Neutrophil (primary cell): ENCODE results near the gene HAUS5.

Experiments used
- H3K27ac ChIP-seq: fragments of 200-600 bp; sonication (generic); 2 replicates; pipeline ENCODE4 v1.5.1; 2016; ENCODE audit warnings: mild to moderate bottlenecking, moderate library complexity
- H3K27me3 ChIP-seq: fragments of 200-600 bp; sonication (generic); 2 replicates; pipeline ENCODE4 v1.6.0; 2016; ENCODE audit warnings: mild to moderate bottlenecking
- H3K36me3 ChIP-seq: fragments of 200-600 bp; sonication (generic); 2 replicates; pipeline ENCODE4 v1.5.1; 2017
- H3K4me1 ChIP-seq, 2 experiments: fragments of 200-600 bp in 1 of 2; sonication (generic) in 1 of 2; 1 replicate in 1 of 2; 2 replicates in 1 of 2; pipeline versions ENCODE4 v1.5.1 to v1.6.1; 2013 to 2016; ENCODE audit warnings: low read depth in 1 of 2, low read length in 1 of 2, mild to moderate bottlenecking in 1 of 2, moderate library complexity in 1 of 2; ENCODE audit not compliant: control insufficient read depth in 1 of 2, insufficient read depth in 1 of 2
- H3K4me3 ChIP-seq, 2 experiments: fragments of 200-600 bp in 1 of 2; sonication (generic) in 1 of 2; 1 replicate in 1 of 2; 2 replicates in 1 of 2; pipeline ENCODE4 v1.5.1; 2013 to 2016; ENCODE audit warnings: low read depth in 1 of 2, low read length in 1 of 2, mild to moderate bottlenecking in 1 of 2, moderate library complexity in 1 of 2
- H3K9me3 ChIP-seq: fragments of 200-600 bp; sonication (generic); 2 replicates; pipeline ENCODE4 v1.5.1; 2016
- TF ChIP-seq, protein P1 (sequence below): fragments of 200-600 bp; sonication (generic); IDR thresholded peaks from 2 replicates; pipeline ENCODE4 v1.5.1; 2016; ENCODE audit warnings: antibody characterized with exemption

The HAUS5 gene

DNA sequence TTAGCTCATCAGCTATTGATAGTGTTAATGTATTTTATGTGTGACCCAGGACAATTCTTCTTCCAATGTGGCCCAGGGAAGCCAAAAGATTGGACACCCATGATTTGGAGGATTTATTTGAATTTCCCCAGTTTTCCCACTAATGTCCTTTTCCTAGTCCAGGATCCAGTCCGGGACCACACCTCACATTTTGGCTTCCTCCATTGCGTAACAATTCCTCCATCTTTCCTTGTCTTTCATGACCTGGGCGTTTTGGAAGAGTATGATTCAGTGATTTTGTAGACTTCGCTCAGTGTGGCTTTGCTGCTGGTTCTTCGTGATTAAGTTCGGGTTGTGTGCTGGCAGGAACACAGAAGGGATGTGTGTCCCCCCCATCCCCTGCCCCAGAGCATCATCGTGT is 45.8 kb upstream of the HAUS5 start:
- TF ChIP-seq, protein P1, sequence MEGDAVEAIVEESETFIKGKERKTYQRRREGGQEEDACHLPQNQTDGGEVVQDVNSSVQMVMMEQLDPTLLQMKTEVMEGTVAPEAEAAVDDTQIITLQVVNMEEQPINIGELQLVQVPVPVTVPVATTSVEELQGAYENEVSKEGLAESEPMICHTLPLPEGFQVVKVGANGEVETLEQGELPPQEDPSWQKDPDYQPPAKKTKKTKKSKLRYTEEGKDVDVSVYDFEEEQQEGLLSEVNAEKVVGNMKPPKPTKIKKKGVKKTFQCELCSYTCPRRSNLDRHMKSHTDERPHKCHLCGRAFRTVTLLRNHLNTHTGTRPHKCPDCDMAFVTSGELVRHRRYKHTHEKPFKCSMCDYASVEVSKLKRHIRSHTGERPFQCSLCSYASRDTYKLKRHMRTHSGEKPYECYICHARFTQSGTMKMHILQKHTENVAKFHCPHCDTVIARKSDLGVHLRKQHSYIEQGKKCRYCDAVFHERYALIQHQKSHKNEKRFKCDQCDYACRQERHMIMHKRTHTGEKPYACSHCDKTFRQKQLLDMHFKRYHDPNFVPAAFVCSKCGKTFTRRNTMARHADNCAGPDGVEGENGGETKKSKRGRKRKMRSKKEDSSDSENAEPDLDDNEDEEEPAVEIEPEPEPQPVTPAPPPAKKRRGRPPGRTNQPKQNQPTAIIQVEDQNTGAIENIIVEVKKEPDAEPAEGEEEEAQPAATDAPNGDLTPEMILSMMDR = no peak
- Histone ChIP-seq H3K27ac (no peak overlapping the region), H3K9me3 (no peaks in the 10 kb centered on the region), H3K27me3 (peaks cover 18% of the 10 kb centered on the region), H3K36me3 (no peaks in the 10 kb centered on the region), H3K4me1 (no peaks in the 10 kb centered on the region), H3K4me3 (no peak overlapping the region)

DNA sequence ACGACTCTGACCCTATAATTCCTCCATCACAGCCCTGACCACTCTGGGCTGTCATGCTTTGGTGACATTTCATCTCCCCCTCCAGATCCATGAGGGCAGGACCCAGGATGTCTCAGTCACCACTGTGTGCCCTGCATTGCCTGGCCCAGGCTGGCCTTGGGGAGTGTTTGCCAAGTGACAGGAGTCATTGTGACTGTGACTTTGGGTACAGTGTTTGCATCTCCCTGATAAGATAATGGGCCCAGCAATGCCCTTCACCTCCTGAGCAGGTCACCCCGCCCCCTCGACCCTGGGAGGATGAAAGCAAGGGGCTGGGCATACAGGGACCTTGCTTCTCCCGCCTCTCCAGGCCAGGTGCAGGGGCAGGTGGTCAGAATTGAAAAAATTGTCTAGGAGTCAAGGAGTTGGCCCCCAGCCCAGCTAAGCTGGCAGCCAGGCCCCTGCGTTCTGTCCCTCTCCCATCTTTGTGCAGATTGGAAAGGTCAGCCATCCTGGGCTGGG is 43.2 kb upstream of the HAUS5 start:
- Histone ChIP-seq H3K4me3 (no peak overlapping the region), H3K27ac (no peak overlapping the region), H3K27me3 (peaks cover 17% of the 10 kb centered on the region), H3K9me3 (no peaks in the 10 kb centered on the region), H3K36me3 (no peaks in the 10 kb centered on the region), H3K4me1 (no peaks in the 10 kb centered on the region)
- TF ChIP-seq, protein P1 = no peak

DNA sequence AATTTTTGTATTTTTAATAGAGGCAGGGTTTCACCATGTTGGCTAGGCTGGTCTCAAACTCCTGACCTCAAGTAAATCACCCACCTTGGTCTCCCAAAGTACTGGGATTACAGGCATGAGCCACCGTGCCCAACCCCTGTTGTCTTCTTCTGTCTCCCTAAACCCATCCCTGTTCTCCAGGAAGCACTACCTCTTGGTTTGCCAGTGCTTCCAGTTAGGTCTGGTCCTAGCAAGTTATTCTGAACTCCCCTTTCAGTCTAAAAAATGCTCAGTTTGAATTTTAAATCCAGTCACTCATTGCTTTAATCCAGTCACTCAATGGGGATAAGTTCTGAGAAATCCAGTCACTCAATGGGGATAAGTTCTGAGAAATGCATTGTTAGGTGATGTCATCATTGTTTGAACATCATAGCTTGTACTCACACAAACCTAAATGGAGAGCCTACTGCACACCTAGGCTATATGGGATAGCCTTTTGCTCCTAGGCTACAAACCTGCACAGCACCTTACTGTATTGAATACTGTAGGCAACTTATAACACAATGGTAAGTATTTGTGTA is 41.0 kb upstream of the HAUS5 start:
- H3K27ac ChIP-seq = no peak overlapping the region
- no peak overlapping the region for H3K4me3 ChIP-seq
- H3K36me3 ChIP-seq = no peaks in the 10 kb centered on the region
- TF ChIP-seq, protein P1 = no peak
- H3K4me1 ChIP-seq = no peaks in the 10 kb centered on the region
- H3K27me3 ChIP-seq = peaks cover 17% of the 10 kb centered on the region
- H3K9me3 ChIP-seq = peaks cover 11% of the 10 kb centered on the region

DNA sequence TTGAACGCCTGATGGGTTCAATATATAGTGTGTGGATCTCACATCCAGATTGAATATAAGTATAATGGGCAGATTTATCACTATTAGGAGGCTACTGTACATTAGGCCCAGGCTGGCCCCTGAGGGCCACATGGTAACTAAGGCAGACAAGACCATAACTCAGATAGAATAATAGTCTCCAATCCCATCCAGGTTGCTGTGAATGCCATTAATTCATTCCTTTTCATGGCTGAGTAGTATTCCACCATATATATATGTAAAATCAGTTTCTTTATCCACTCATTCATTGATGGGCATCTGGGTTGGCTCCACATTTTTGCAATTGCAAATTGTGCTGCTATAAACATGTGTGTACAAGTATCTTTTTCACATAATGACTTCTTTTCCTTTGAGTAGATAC is 34.6 kb upstream of the HAUS5 start:
- Histone ChIP-seq H3K4me1 (no peaks in the 10 kb centered on the region), H3K27ac (no peak overlapping the region), H3K9me3 (peaks cover 20% of the 10 kb centered on the region), H3K27me3 (peaks cover 5% of the 10 kb centered on the region), H3K36me3 (no peaks in the 10 kb centered on the region), H3K4me3 (no peak overlapping the region)
- TF ChIP-seq, protein P1 = no peak

DNA sequence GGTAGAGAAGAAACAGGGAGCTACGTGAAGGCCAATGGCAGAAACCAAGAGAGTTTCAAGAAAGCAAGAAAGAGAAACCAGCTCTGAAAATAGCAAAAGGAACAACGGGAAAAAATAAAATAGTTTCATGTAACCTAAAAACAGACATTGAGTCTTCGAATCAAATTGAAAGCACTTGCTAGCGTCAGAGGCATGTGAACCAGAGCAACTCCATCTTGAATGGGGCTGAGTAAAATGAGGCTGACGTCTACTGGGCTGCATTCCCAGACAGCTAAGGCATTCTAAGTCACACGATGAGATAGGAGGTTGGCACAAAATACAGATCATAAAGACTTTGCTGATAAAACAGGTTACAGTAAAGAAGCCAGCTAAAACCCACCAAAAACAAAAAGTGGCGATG is 33.8 kb upstream of the HAUS5 start:
- H3K4me3 ChIP-seq = no peak overlapping the region
- no peaks in the 10 kb centered on the region for H3K4me1 ChIP-seq
- TF ChIP-seq, protein P1 = no peak
- peaks cover 8% of the 10 kb centered on the region for H3K27me3 ChIP-seq
- no peak overlapping the region for H3K27ac ChIP-seq
- H3K36me3 ChIP-seq = no peaks in the 10 kb centered on the region
- H3K9me3 ChIP-seq = peaks cover 20% of the 10 kb centered on the region

DNA sequence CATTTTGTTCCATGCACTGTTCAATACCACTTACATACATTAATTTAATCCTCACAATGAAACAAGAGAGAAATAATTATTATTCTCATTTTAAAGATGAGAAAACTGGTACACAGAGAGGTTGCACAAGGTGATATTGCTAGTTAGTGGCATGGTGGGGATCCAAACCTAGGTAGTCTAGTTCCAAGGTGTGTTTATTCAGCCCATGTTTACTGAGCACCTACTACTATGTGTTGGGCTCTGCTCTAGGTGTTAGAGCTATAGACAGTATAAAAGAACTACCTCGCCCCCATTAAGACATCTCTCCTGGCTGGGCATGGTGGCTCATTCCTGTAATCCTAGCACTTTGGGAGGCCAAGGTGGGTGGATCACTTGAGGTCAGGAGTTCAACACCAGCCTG is 29.8 kb upstream of the HAUS5 start:
- TF ChIP-seq, protein P1 = no peak
- no peak overlapping the region for H3K4me3 ChIP-seq
- no peaks in the 10 kb centered on the region for H3K36me3 ChIP-seq
- H3K4me1 ChIP-seq = no peaks in the 10 kb centered on the region
- H3K27ac ChIP-seq = no peak overlapping the region
- H3K9me3 ChIP-seq = no peaks in the 10 kb centered on the region
- peaks cover 33% of the 10 kb centered on the region for H3K27me3 ChIP-seq
